Hematopoietic multipotent progenitor cell treated with erythropoietin and hydrocortisone succinate and interleukin-3 and kit ligand, for 4 days (in vitro differentiated cells): Measurements from ENCODE around the gene TRIM26.
"Not testable (repeated sequence)": the region's sequence is repeated elsewhere in the genome, so short reads cannot be mapped to it uniquely, and the experiment has no call there.

Source experiments
- DNase-seq: peaks from one replicate; pipeline ENCODE4 v3.0.0-alpha.2; 2015

TRIM26 gene

GRCh38 chr6:30152910-30153610, 60.1 kb downstream of the TRIM26 start:
- no peak for DNase-seq

GRCh38 chr6:30152016-30152673, 61.1 kb downstream of the TRIM26 start:
- DNase-seq: no peak

- peak; percentile 92 for DNase-seq
Measured at GRCh38 chr6:30151580-30151979, 61.6 kb downstream of the TRIM26 start.

- no peak for DNase-seq
Measured at GRCh38 chr6:30150671-30151395, 62.4 kb downstream of the TRIM26 start.

- no peak for DNase-seq
Measured at GRCh38 chr6:30149858-30150550, 63.2 kb downstream of the TRIM26 start.

- no peak for DNase-seq
Measured at GRCh38 chr6:30149234-30149633, 64.0 kb downstream of the TRIM26 start.

- peak; percentile 23 for DNase-seq
Measured at GRCh38 chr6:30147096-30147495, 66.1 kb downstream of the TRIM26 start.

- DNase-seq: no peak
Measured at GRCh38 chr6:30145818-30146217, 67.4 kb downstream of the TRIM26 start.

GRCh38 chr6:30144811-30145210, 68.4 kb downstream of the TRIM26 start:
- DNase-seq: no peak

GRCh38 chr6:30143780-30144179, 69.4 kb downstream of the TRIM26 start:
- DNase-seq: no peak

- DNase-seq: no peak
Measured at GRCh38 chr6:30142665-30143064, 70.5 kb downstream of the TRIM26 start.

GRCh38 chr6:30140240-30140639, 73.0 kb downstream of the TRIM26 start:
- not testable (repeated sequence) for DNase-seq

- peak; percentile 35 for DNase-seq
Measured at GRCh38 chr6:30136570-30137286, 76.5 kb downstream of the TRIM26 start.

- no peak for DNase-seq
Measured at GRCh38 chr6:30135757-30136156, 77.4 kb downstream of the TRIM26 start, which contains the start of gene TRIM40. Gene TRIM40 (plus strand): TSS chr6:30136140. CDS start chr6:30137037, 897 bp downstream.

- DNase-seq: no peak
Measured at GRCh38 chr6:30135147-30135546, 78.1 kb downstream of the TRIM26 start.
